Liver (tissue), 9 donors: ENCODE measurements around the gene VOPP1. TPM values are rescaled to one million over a fixed set of nuclear protein-coding genes. Genes with fewer than 3 reads are reported as not detected.

Experiments
- DNase-seq: peaks from one replicate; pipeline ENCODE4 v3.0.0-alpha.2; 2017; ENCODE audit warnings: low spot score
- H3K27ac ChIP-seq, 2 donors: one replicate each; pipeline ENCODE4 v1.7.0; 2013; ENCODE audit warnings: inconsistent platforms in 2 of 2, low read length in 2 of 2, control low read depth in 1 of 2, low read depth in 1 of 2, mild to moderate bottlenecking in 1 of 2
- H3K27me3 ChIP-seq, 4 donors: one replicate each; pipeline versions ENCODE4 v1.6.1 to v1.7.0; 2013; ENCODE audit warnings: low read length in 3 of 4, inconsistent platforms in 1 of 4, mild to moderate bottlenecking in 1 of 4, moderate library complexity in 1 of 4; ENCODE audit not compliant: control insufficient read depth in 4 of 4, insufficient read depth in 4 of 4
- H3K36me3 ChIP-seq, 4 donors: one replicate each; pipeline versions ENCODE4 v1.6.1 to v1.7.0; 2013; ENCODE audit warnings: low read length in 3 of 4, mild to moderate bottlenecking in 3 of 4, low read depth in 1 of 4, moderate library complexity in 1 of 4; ENCODE audit not compliant: control insufficient read depth in 4 of 4, insufficient read depth in 3 of 4
- H3K4me1 ChIP-seq, 4 donors: one replicate each; pipeline versions ENCODE4 v1.6.1 to v1.7.0; 2013; ENCODE audit warnings: low read length in 3 of 4, mild to moderate bottlenecking in 3 of 4, moderate library complexity in 1 of 4; ENCODE audit not compliant: control insufficient read depth in 4 of 4, insufficient read depth in 4 of 4
- H3K4me3 ChIP-seq, 3 donors: one replicate each; pipeline versions ENCODE4 v1.6.1 to v1.7.0; 2013; ENCODE audit warnings: low read length in 3 of 3, control low read depth in 1 of 3, low read depth in 1 of 3, mild to moderate bottlenecking in 1 of 3
- H3K9ac ChIP-seq, 2 donors: one replicate each; pipeline ENCODE4 v1.7.0; 2013; ENCODE audit warnings: low read length in 2 of 2, mild to moderate bottlenecking in 2 of 2, moderate library complexity in 2 of 2, control low read depth in 1 of 2, low read depth in 1 of 2
- H3K9me3 ChIP-seq, 4 donors: one replicate each; pipeline versions ENCODE4 v1.6.1 to v1.7.0; 2013; ENCODE audit warnings: low read length in 3 of 4; ENCODE audit not compliant: control insufficient read depth in 4 of 4
- CTCF ChIP-seq: fragments of 150-350 bp; IDR thresholded peaks from 2 replicates; pipeline ENCODE4 v1.5.1; 2017; ENCODE audit warnings: improper control_type of control experiment, low read depth, low read length; ENCODE audit not compliant: missing input control
- EGR1 ChIP-seq, 2 donors: IDR thresholded peaks; 2 replicates each; pipeline ENCODE4 v1.6.1; 2016 to 2018; ENCODE audit warnings: antibody characterized with exemption in 2 of 2, low read depth in 2 of 2
- FOXA1 ChIP-seq: IDR thresholded peaks from 2 replicates; pipeline ENCODE4 v1.6.1; 2016; ENCODE audit warnings: antibody characterized with exemption
- FOXA2 ChIP-seq: IDR thresholded peaks from 2 replicates; pipeline ENCODE4 v1.6.1; 2016; ENCODE audit warnings: antibody characterized with exemption
- GABPA ChIP-seq, 2 donors: IDR thresholded peaks in 1 of 2; conservative IDR thresholded peaks in 1 of 2; 2 replicates each; pipeline ENCODE4 v1.6.1; 2016; ENCODE audit warnings: antibody characterized with exemption in 2 of 2, mild to moderate bottlenecking in 1 of 2, moderate library complexity in 1 of 2
- HNF4A ChIP-seq, 2 donors: conservative IDR thresholded peaks; 2 replicates each; pipeline ENCODE4 v1.6.1; 2016; ENCODE audit warnings: antibody characterized with exemption in 2 of 2, mild to moderate bottlenecking in 2 of 2
- HNF4G ChIP-seq: IDR thresholded peaks from 2 replicates; pipeline ENCODE4 v1.6.1; 2016; ENCODE audit warnings: antibody characterized with exemption
- JUND ChIP-seq, 2 donors: IDR thresholded peaks; 2 replicates each; pipeline ENCODE4 v1.6.1; 2016; ENCODE audit warnings: antibody characterized with exemption in 2 of 2
- MAX ChIP-seq: IDR thresholded peaks from 2 replicates; pipeline ENCODE4 v1.6.1; 2016; ENCODE audit warnings: antibody characterized with exemption
- NR2F2 ChIP-seq: IDR thresholded peaks from 2 replicates; pipeline ENCODE4 v1.6.1; 2016; ENCODE audit warnings: antibody characterized with exemption
- RAD21 ChIP-seq, 2 donors: IDR thresholded peaks; 2 replicates each; pipeline ENCODE4 v1.6.1; 2016; ENCODE audit warnings: antibody characterized with exemption in 2 of 2, mild to moderate bottlenecking in 2 of 2
- RXRA ChIP-seq, 2 donors: IDR thresholded peaks; 2 replicates each; pipeline ENCODE4 v1.6.1; 2017 to 2018; ENCODE audit warnings: antibody characterized with exemption in 2 of 2, mild to moderate bottlenecking in 1 of 2
- SP1 ChIP-seq: IDR thresholded peaks from 2 replicates; pipeline ENCODE4 v1.6.1; 2018; ENCODE audit warnings: antibody characterized with exemption, mild to moderate bottlenecking
- TAF1 ChIP-seq: conservative IDR thresholded peaks from 2 replicates; pipeline ENCODE4 v1.6.1; 2016; ENCODE audit warnings: antibody characterized with exemption, mild to moderate bottlenecking
- WGBS: extraction: QIAGEN DNeasy Blood & Tissue Kit; methylation state at CpG from one replicate; pipeline ENCODE4 v1.1.7; 2013; 5-methylcytosine and 5-hydroxymethylcytosine counted together
- polyA plus RNA-seq, 2 donors: library from polyadenylated mRNA; stranded (reverse) in 1 of 2; unstranded in 1 of 2; fragments of 200-250 nt in 1 of 2; fragments of >200 nt in 1 of 2; fragmentation: Nextera tagmentation in 1 of 2; extraction: Ambion mirVana in 1 of 2; gene quantifications; one replicate each; pipeline versions ENCODE4 v1.2.1 to v1.2.3, GENCODE V29; 2013 to 2015
- total RNA-seq, 2 donors: library from RNA; depleted of rRNA; stranded (reverse); fragments of >200 nt; gene quantifications; one replicate each; pipeline ENCODE4 v1.2.3, GENCODE V29; 2014
- TF ChIP-seq, protein P1 (sequence below): IDR thresholded peaks from 2 replicates; pipeline ENCODE4 v1.6.1; 2016; ENCODE audit warnings: antibody characterized with exemption, mild to moderate bottlenecking
- TF ChIP-seq, protein P2 (sequence below): IDR thresholded peaks from 2 replicates; pipeline ENCODE4 v1.6.1; 2016; ENCODE audit warnings: antibody characterized with exemption
- TF ChIP-seq, protein P3 (sequence below): IDR thresholded peaks from 2 replicates; pipeline ENCODE4 v1.6.1; 2016; ENCODE audit warnings: antibody characterized with exemption
- donor health status: healthy.
- donor health status: healthy.
- donor health status: healthy.
- donor health status: healthy.
- donor health status: healthy.

The VOPP1 gene
- total and polyA plus RNA-seq, 4 donors, result 11.5 to 23.8 (median 21.7) TPM

GRCh38 chr7:55449205-55449991, 122.9 kb downstream of the VOPP1 start:
- DNase-seq, result no peak
- H3K9ac ChIP-seq, result no peak overlapping the region
- H3K36me3 ChIP-seq, result peaks cover 0 to 3% (median under 1%) of the 10 kb centered on the region in 4 donors
- no peaks in the 10 kb centered on the region for H3K9me3 ChIP-seq
- TF ChIP-seq RXRA (IDR thresholded peaks at IDR 0.05) (no peak), HNF4A (conservative IDR thresholded peaks at IDR 0.05) (no peak), FOXA2 (no peak), SP1 (no peak), MAX (no peak), EGR1 (IDR thresholded peaks at IDR 0.05; ENCODE audit: low read depth in 2 of 2) (no peak), JUND (IDR thresholded peaks at IDR 0.05) (no peak), FOXA1 (no peak), CTCF (no peak), HNF4G (no peak), GABPA (IDR thresholded peaks at IDR 0.05 in 1 of 2, conservative IDR thresholded peaks at IDR 0.05 in 1 of 2) (no peak), RAD21 (IDR thresholded peaks at IDR 0.05) (no peak), NR2F2 (no peak), TAF1 (no peak)
- TF ChIP-seq, protein P1, sequence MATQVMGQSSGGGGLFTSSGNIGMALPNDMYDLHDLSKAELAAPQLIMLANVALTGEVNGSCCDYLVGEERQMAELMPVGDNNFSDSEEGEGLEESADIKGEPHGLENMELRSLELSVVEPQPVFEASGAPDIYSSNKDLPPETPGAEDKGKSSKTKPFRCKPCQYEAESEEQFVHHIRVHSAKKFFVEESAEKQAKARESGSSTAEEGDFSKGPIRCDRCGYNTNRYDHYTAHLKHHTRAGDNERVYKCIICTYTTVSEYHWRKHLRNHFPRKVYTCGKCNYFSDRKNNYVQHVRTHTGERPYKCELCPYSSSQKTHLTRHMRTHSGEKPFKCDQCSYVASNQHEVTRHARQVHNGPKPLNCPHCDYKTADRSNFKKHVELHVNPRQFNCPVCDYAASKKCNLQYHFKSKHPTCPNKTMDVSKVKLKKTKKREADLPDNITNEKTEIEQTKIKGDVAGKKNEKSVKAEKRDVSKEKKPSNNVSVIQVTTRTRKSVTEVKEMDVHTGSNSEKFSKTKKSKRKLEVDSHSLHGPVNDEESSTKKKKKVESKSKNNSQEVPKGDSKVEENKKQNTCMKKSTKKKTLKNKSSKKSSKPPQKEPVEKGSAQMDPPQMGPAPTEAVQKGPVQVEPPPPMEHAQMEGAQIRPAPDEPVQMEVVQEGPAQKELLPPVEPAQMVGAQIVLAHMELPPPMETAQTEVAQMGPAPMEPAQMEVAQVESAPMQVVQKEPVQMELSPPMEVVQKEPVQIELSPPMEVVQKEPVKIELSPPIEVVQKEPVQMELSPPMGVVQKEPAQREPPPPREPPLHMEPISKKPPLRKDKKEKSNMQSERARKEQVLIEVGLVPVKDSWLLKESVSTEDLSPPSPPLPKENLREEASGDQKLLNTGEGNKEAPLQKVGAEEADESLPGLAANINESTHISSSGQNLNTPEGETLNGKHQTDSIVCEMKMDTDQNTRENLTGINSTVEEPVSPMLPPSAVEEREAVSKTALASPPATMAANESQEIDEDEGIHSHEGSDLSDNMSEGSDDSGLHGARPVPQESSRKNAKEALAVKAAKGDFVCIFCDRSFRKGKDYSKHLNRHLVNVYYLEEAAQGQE, result no peak
- TF ChIP-seq, protein P2, sequence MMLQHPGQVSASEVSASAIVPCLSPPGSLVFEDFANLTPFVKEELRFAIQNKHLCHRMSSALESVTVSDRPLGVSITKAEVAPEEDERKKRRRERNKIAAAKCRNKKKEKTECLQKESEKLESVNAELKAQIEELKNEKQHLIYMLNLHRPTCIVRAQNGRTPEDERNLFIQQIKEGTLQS, result no peak
- TF ChIP-seq, protein P3, sequence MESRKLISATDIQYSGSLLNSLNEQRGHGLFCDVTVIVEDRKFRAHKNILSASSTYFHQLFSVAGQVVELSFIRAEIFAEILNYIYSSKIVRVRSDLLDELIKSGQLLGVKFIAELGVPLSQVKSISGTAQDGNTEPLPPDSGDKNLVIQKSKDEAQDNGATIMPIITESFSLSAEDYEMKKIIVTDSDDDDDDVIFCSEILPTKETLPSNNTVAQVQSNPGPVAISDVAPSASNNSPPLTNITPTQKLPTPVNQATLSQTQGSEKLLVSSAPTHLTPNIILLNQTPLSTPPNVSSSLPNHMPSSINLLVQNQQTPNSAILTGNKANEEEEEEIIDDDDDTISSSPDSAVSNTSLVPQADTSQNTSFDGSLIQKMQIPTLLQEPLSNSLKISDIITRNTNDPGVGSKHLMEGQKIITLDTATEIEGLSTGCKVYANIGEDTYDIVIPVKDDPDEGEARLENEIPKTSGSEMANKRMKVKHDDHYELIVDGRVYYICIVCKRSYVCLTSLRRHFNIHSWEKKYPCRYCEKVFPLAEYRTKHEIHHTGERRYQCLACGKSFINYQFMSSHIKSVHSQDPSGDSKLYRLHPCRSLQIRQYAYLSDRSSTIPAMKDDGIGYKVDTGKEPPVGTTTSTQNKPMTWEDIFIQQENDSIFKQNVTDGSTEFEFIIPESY, result no peak
- H3K27ac ChIP-seq, result no peak overlapping the region
- no peaks in the 10 kb centered on the region for H3K27me3 ChIP-seq
- WGBS, result 40% methylated on average over 56 of the region's 56 CpGs
- no peak overlapping the region for H3K4me3 ChIP-seq
- peaks cover 0 to 4% (median 0%) of the 10 kb centered on the region in 4 donors for H3K4me1 ChIP-seq
